HG03565 (cell line): ENCODE results near the gene TMEM43.

Experiments used
- ATAC-seq: cut with Tn5 transposase; IDR thresholded peaks from one replicate; pipeline ENCODE4 v1.9.1; 2021; ENCODE audit warnings: mild to moderate bottlenecking, moderate library complexity; ENCODE audit not compliant: unreplicated experiment

The TMEM43 gene

GRCh38 chr3:14170531-14171159 lies 45.8 kb downstream of the TMEM43 start:
- no peak for ATAC-seq

GRCh38 chr3:14172496-14172895 lies 47.6 kb downstream of the TMEM43 start:
- no peak for ATAC-seq

- ATAC-seq: no peak
Observed at GRCh38 chr3:14174483-14174882, 49.6 kb downstream of the TMEM43 start.

- peak; percentile 23 for ATAC-seq
Observed at GRCh38 chr3:14175383-14176037, 50.7 kb downstream of the TMEM43 start.

- no peak for ATAC-seq
Observed at GRCh38 chr3:14177580-14178246, 52.9 kb downstream of the TMEM43 start.

GRCh38 chr3:14178247-14179113 lies 53.6 kb downstream of the TMEM43 start, which contains the start of the genes LSM3 and XPC:
LSM3 (plus strand) TSS chr3:14178817; CDS start chr3:14178861, 44 bp downstream.
XPC (minus strand) TSS chr3:14178601; CDS start chr3:14178568, 33 bp downstream.
- peak; percentile 91 for ATAC-seq

GRCh38 chr3:14179114-14179465 lies 54.2 kb downstream of the TMEM43 start:
- no peak for ATAC-seq

GRCh38 chr3:14179795-14180194 lies 54.9 kb downstream of the TMEM43 start:
- no peak for ATAC-seq

- ATAC-seq: no peak
Observed at GRCh38 chr3:14181253-14181652, 56.4 kb downstream of the TMEM43 start.

- no peak for ATAC-seq
Observed at GRCh38 chr3:14183015-14183577, 58.2 kb downstream of the TMEM43 start.

- ATAC-seq: no peak
Observed at GRCh38 chr3:14186854-14187458, 62.1 kb downstream of the TMEM43 start.

- ATAC-seq: no peak
Observed at GRCh38 chr3:14188041-14188754, 63.3 kb downstream of the TMEM43 start.
